ENCODE data around the gene CLEC12A.
A peak's percentile ranks its signal among the peaks of the same experiment; 100 is the strongest.

The CLEC12A gene

GRCh38 chr12:9940375-9940774 lies 30.8 kb upstream of the CLEC12A start:
- peak; percentile 61 for TF ChIP-seq CTCF (IDR thresholded peaks at IDR 0.05; ENCODE audit: low read length)
- no peak for TF ChIP-seq EZH2phosphoT487 (IDR thresholded peaks at IDR 0.05; ENCODE audit: low read length)
- Histone ChIP-seq H4K20me1 (ENCODE audit: insufficient read depth, low read length) (no peaks in the 10 kb centered on the region), H2AFZ (ENCODE audit: low read length) (no peak overlapping the region), H3K79me2 (ENCODE audit: low read length) (no peaks in the 10 kb centered on the region), H3F3A (ENCODE audit: insufficient read depth, low read length) (no peaks in the 10 kb centered on the region), H3K9me3 (replicated peaks; ENCODE audit: insufficient read depth, low read length) (no peaks in the 10 kb centered on the region), H3K4me3 (ENCODE audit: low read length) (no peak overlapping the region), H3K36me3 (replicated peaks; ENCODE audit: insufficient read depth, low read length) (no peaks in the 10 kb centered on the region), H3K4me2 (ENCODE audit: low read depth, low read length) (no peak overlapping the region), H3K27ac (ENCODE audit: low read length) (no peak overlapping the region), H3K4me1 (ENCODE audit: low read length) (no peaks in the 10 kb centered on the region), H3K27me3 (replicated peaks; ENCODE audit: insufficient read depth, low read length) (peaks cover 15% of the 10 kb centered on the region), H3K9ac (ENCODE audit: low read length) (no peak overlapping the region), H3K9me2 (replicated peaks; ENCODE audit: insufficient read depth, low read length) (no peaks in the 10 kb centered on the region)
- DNase-seq: peak; percentile 63

- TF ChIP-seq CTCF (IDR thresholded peaks at IDR 0.05; ENCODE audit: low read length) (no peak), EZH2phosphoT487 (IDR thresholded peaks at IDR 0.05; ENCODE audit: low read length) (no peak), EZH2 (optimal IDR thresholded peaks at IDR 0.05; ENCODE audit: low read depth, low read length) (no peak)
- no peaks in the 10 kb centered on the region for H4K20me1 ChIP-seq (ENCODE audit: insufficient read depth, low read length)
Measured at GRCh38 chr12:9941838-9942237, 29.4 kb upstream of the CLEC12A start.

GRCh38 chr12:9943240-9943639 lies 28.0 kb upstream of the CLEC12A start:
- no peak overlapping the region for H3K4me2 ChIP-seq (ENCODE audit: low read depth, low read length)
- no peaks in the 10 kb centered on the region for H3K79me2 ChIP-seq (ENCODE audit: low read length)
- TF ChIP-seq EZH2 (optimal IDR thresholded peaks at IDR 0.05; ENCODE audit: low read depth, low read length): no peak
- no peak for TF ChIP-seq EZH2phosphoT487 (IDR thresholded peaks at IDR 0.05; ENCODE audit: low read length)
- no peak for TF ChIP-seq CTCF (IDR thresholded peaks at IDR 0.05; ENCODE audit: low read length)
- no peaks in the 10 kb centered on the region for H3K9me2 ChIP-seq (replicated peaks; ENCODE audit: insufficient read depth, low read length)
- H3F3A ChIP-seq (ENCODE audit: insufficient read depth, low read length): 0 out of 2 replicates have a peak, but pooled peaks cover 1% of the 10 kb centered on the region
- H3K9me3 ChIP-seq (replicated peaks; ENCODE audit: insufficient read depth, low read length): no peaks in the 10 kb centered on the region
- no peak for DNase-seq
- peaks cover 15% of the 10 kb centered on the region for H3K27me3 ChIP-seq (replicated peaks; ENCODE audit: insufficient read depth, low read length)
- H3K4me3 ChIP-seq (ENCODE audit: low read length): no peak overlapping the region
- no peak overlapping the region for H2AFZ ChIP-seq (ENCODE audit: low read length)
- no peaks in the 10 kb centered on the region for H3K36me3 ChIP-seq (replicated peaks; ENCODE audit: insufficient read depth, low read length)
- no peak overlapping the region for H3K9ac ChIP-seq (ENCODE audit: low read length)
- peaks cover 5% of the 10 kb centered on the region for H3K4me1 ChIP-seq (ENCODE audit: low read length)
- no peaks in the 10 kb centered on the region for H4K20me1 ChIP-seq (ENCODE audit: insufficient read depth, low read length)
- H3K27ac ChIP-seq (ENCODE audit: low read length): no peak overlapping the region

More at GRCh38 chr12:9941838-9942237, 29.4 kb upstream of the CLEC12A start:
- no peak overlapping the region for H3K27ac ChIP-seq (ENCODE audit: low read length)
- no peaks in the 10 kb centered on the region for H3K36me3 ChIP-seq (replicated peaks; ENCODE audit: insufficient read depth, low read length)
- no peaks in the 10 kb centered on the region for H3K9me2 ChIP-seq (replicated peaks; ENCODE audit: insufficient read depth, low read length)
- H3F3A ChIP-seq (ENCODE audit: insufficient read depth, low read length): no peaks in the 10 kb centered on the region
- no peak overlapping the region for H2AFZ ChIP-seq (ENCODE audit: low read length)
- H3K4me2 ChIP-seq (ENCODE audit: low read depth, low read length): no peak overlapping the region
- H3K9me3 ChIP-seq (replicated peaks; ENCODE audit: insufficient read depth, low read length): no peaks in the 10 kb centered on the region
- H3K4me1 ChIP-seq (ENCODE audit: low read length): no peaks in the 10 kb centered on the region
- no peak for DNase-seq
- H3K27me3 ChIP-seq (replicated peaks; ENCODE audit: insufficient read depth, low read length): peaks cover 15% of the 10 kb centered on the region
- H3K79me2 ChIP-seq (ENCODE audit: low read length): no peaks in the 10 kb centered on the region
- H3K4me3 ChIP-seq (ENCODE audit: low read length): no peak overlapping the region
- H3K9ac ChIP-seq (ENCODE audit: low read length): no peak overlapping the region
